ENCODE results near the gene PTGER3. TPM values are rescaled to one million over a fixed set of nuclear protein-coding genes. Genes with fewer than 3 reads are reported as not detected.

Gene PTGER3
- total RNA-seq, 1 donor from 2014 or later = 0.22 TPM

- no peaks in the 10 kb centered on the region for H3K9me3 Mint-ChIP-seq
- CTCF ChIA-PET = no interaction called here
Observed at GRCh38 chr1:71088645-71089287, 41.1 kb upstream of the PTGER3 start.

GRCh38 chr1:71087713-71088112 is 40.1 kb upstream of the PTGER3 start:
- Mint-ChIP-seq H3K36me3 (ENCODE audit: low read depth) (no peaks in the 10 kb centered on the region), H3K4me1 (no peaks in the 10 kb centered on the region), H3K9me3 (no peaks in the 10 kb centered on the region), H3K27ac (no peak overlapping the region), H3K4me3 (no peak overlapping the region), H3K27me3 (peaks cover 32% of the 10 kb centered on the region)
- TF ChIP-seq CTCF (IDR thresholded peaks at IDR 0.05) = no peak
- ATAC-seq (ENCODE audit: low read depth) (no peak), DNase-seq (no peak)
- POLR2A ChIA-PET = no interaction called here
- intact Hi-C loops (cut with micrococcal nuclease) = no loop called here
- CTCF ChIA-PET = no interaction called here

More at GRCh38 chr1:71088645-71089287, 41.1 kb upstream of the PTGER3 start:
- Mint-ChIP-seq H3K27me3 (peaks cover 22% of the 10 kb centered on the region), H3K36me3 (ENCODE audit: low read depth) (no peaks in the 10 kb centered on the region), H3K4me1 (no peaks in the 10 kb centered on the region), H3K4me3 (no peak overlapping the region), H3K27ac (no peak overlapping the region)
- DNase-seq = no peak
- POLR2A ChIA-PET = no interaction called here
- no peak for TF ChIP-seq CTCF (IDR thresholded peaks at IDR 0.05)
- intact Hi-C loops (cut with micrococcal nuclease) = no loop called here
- no peak for ATAC-seq (ENCODE audit: low read depth)

- H3K27me3 Mint-ChIP-seq = peaks cover 32% of the 10 kb centered on the region
- POLR2A ChIA-PET = no interaction called here
- intact Hi-C loops (cut with micrococcal nuclease) = no loop called here
Observed at GRCh38 chr1:71087060-71087459, 39.4 kb upstream of the PTGER3 start.

GRCh38 chr1:71086331-71086730 is 38.7 kb upstream of the PTGER3 start:
- ATAC-seq (ENCODE audit: low read depth) (no peak), DNase-seq (no peak)
- Mint-ChIP-seq H3K4me3 (no peak overlapping the region), H3K27ac (no peak overlapping the region), H3K27me3 (peaks cover 32% of the 10 kb centered on the region), H3K36me3 (ENCODE audit: low read depth) (no peaks in the 10 kb centered on the region), H3K4me1 (peaks cover 6% of the 10 kb centered on the region), H3K9me3 (no peaks in the 10 kb centered on the region)
- intact Hi-C loops (cut with micrococcal nuclease) = no loop called here
- POLR2A ChIA-PET = no interaction called here
- CTCF ChIA-PET = no interaction called here
- no peak for TF ChIP-seq CTCF (IDR thresholded peaks at IDR 0.05)

More at GRCh38 chr1:71087060-71087459, 39.4 kb upstream of the PTGER3 start:
- Mint-ChIP-seq H3K36me3 (ENCODE audit: low read depth) (no peaks in the 10 kb centered on the region), H3K4me1 (no peaks in the 10 kb centered on the region), H3K9me3 (no peaks in the 10 kb centered on the region), H3K27ac (no peak overlapping the region), H3K4me3 (no peak overlapping the region)
- CTCF ChIA-PET = no interaction called here
- DNase-seq (no peak), ATAC-seq (ENCODE audit: low read depth) (no peak)
- no peak for TF ChIP-seq CTCF (IDR thresholded peaks at IDR 0.05)

- ChIA-PET POLR2A (no interaction called here), CTCF (no interaction called here)
- no peaks in the 10 kb centered on the region for H3K9me3 Mint-ChIP-seq
- H3K27me3 Mint-ChIP-seq = peaks cover 24% of the 10 kb centered on the region
- no peak overlapping the region for H3K4me3 Mint-ChIP-seq
- TF ChIP-seq CTCF (IDR thresholded peaks at IDR 0.05) = no peak
- ATAC-seq (ENCODE audit: low read depth) (no peak), DNase-seq (no peak)
- intact Hi-C loops (cut with micrococcal nuclease) = loop anchor here (5.0 kb wide), 1 partner anchor 1199 kb away; the partner anchor contains the start of gene NEGR1
- peaks cover 15% of the 10 kb centered on the region for H3K36me3 Mint-ChIP-seq (ENCODE audit: low read depth)
- peaks cover 29% of the 10 kb centered on the region for H3K4me1 Mint-ChIP-seq
- no peak overlapping the region for H3K27ac Mint-ChIP-seq
Observed at GRCh38 chr1:71083271-71083670, 35.7 kb upstream of the PTGER3 start.
